HG03558 (cell line): Measurements from ENCODE around the gene TLL1.

Source experiments
- ATAC-seq: cut with Tn5 transposase; IDR thresholded peaks from one replicate; pipeline ENCODE4 v1.9.1; 2021; ENCODE audit warnings: moderate number of reproducible peaks; ENCODE audit not compliant: unreplicated experiment; ENCODE audit errors: extremely low read depth

The TLL1 gene

GRCh38 chr4:166123546-166123945 is 250.5 kb downstream of the TLL1 start:
- ATAC-seq, result no peak

GRCh38 chr4:166128403-166128802 is 255.4 kb downstream of the TLL1 start:
- no peak for ATAC-seq

GRCh38 chr4:166134285-166134684 is 261.2 kb downstream of the TLL1 start:
- ATAC-seq, result no peak

GRCh38 chr4:166140951-166141350 is 267.9 kb downstream of the TLL1 start:
- no peak for ATAC-seq

GRCh38 chr4:166143227-166143626 is 270.2 kb downstream of the TLL1 start:
- ATAC-seq, result no peak

GRCh38 chr4:166144607-166145006 is 271.6 kb downstream of the TLL1 start:
- ATAC-seq, result no peak

- no peak for ATAC-seq
Observed at GRCh38 chr4:166146806-166147540, 273.9 kb downstream of the TLL1 start.
